HG03354 (cell line): Measurements from ENCODE around the gene STRBP.
A peak's percentile ranks its signal among the peaks of the same experiment; 100 is the strongest.
"Not testable (repeated sequence)": the region's sequence is repeated elsewhere in the genome, so short reads cannot be mapped to it uniquely, and the experiment has no call there.

Source experiments
- ATAC-seq: cut with Tn5 transposase; IDR thresholded peaks from one replicate; pipeline ENCODE4 v1.9.1; 2021; ENCODE audit warnings: mild to moderate bottlenecking; ENCODE audit not compliant: unreplicated experiment, poor library complexity, severe bottlenecking

Gene STRBP

DNA sequence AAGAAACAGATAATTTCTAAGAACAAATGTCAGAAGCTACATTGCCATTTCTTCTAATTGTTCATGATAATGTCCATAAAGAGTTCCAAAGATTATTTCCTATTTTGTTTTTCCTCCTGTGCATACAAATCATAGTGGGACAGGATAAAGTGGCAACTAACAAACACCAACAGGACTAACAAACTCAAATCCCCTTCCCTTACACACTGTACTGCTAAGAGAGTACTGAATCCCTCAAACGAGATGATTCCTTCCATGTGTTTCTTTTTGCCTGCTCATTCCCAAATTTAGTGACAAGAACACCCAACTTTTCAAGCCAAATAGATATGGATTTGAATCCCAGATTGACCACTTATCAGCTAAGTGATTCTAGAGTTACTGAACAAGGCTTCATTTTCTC, 15.2 kb downstream of the STRBP start:
- ATAC-seq: no peak

DNA sequence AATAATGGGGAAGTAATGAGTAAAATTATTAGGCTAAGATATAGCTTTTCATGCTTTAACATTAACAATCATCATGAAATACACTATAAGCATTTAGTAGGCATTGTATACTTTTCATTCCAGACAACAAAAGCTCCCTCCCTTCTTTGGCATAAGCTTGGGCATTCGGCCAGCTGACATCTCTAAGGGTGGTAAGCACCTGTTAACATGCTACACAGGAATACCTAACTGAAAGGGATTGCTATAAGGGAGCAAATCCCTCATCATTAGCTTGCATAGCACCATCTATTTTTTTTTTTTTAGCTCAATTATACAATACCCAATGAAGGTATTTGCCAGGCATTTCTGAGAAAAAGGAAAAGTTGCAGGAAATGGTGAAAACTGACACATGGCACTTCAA, 16.6 kb downstream of the STRBP start:
- ATAC-seq: no peak

GRCh38 chr9:123251324-123251723, 17.1 kb downstream of the STRBP start:
- no peak for ATAC-seq

DNA sequence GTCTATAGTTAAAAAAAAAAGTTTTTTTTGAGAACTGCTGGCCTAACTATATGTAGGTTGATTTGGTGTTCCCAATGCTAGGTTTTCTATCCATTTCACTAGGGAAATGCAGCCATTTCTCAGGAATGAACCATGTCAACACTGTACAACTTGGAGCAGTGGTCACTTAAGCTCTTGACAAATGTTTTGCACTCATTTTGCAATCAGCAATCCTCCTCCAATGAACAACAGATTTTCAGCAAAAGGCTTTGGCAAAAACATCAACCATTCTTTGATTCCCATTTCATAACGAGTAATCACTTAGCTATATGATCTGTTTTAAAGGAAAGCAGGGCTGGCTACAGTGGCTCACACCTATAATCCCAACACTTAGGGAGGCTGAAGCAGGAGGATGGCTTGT, 17.9 kb downstream of the STRBP start:
- ATAC-seq: no peak

DNA sequence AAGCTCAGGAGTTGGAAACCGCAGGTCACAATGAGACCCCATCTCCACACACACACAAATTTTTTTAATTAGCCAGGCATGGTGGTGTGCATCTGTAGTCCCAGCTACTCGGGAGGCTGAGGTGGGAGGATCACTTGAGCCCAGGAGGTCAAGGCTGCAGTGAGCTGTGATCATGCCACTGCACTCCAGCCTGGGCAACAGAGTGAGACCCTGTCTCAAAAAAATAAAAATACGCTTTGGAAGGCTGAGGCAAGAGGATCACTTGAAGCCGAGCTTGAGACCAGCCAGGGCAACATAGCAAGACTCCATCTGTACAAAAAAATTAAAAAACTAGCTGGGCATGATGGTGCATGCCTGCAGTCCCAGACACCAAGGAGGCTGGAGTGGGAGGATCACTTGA, 19.2 kb downstream of the STRBP start:
- ATAC-seq: not testable (repeated sequence)

GRCh38 chr9:123248630-123249029, 19.8 kb downstream of the STRBP start:
- ATAC-seq: no peak

DNA sequence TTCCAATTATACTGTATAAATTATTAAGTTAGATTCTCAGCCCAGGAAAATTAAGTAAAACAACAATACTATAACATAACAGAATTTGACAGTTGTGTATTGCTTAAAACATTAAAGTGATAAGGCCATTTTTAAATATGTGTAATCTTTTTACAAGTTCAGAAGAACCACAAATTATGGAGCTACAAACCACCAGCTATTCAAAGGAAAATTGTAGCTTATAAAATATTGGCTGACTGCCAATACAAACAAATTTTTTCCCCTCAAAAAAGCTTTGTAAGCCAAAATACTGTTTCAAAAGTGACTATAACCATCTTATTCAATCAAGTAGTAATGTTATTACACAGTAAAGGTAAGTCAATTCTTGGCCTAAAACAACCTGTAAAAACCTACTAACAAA, 21.9 kb downstream of the STRBP start:
- ATAC-seq: no peak

- ATAC-seq: no peak
These were observed 28.7 kb downstream of the STRBP start for GRCh38 chr9:123239726-123240125.

DNA sequence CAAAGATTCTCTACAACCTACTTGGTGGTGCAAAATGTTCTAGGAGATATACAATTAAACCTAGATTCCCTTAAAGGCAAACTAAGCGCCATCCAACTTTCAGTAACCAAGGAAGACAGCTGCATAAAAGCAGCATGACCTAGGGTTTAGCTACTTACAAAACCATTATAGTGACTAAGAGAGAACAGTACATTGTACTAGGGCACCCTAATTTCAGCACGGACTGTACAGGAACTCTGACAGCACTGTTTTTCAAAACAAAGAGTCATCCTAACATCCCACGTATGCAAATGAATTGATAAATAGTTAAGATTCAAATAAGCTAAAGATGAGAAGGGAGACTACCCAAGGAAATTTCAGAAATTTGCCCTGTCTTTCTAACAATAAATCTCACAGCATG, 30.0 kb downstream of the STRBP start:
- no peak for ATAC-seq

- no peak for ATAC-seq
These were observed 31.2 kb downstream of the STRBP start for GRCh38 chr9:123237220-123237619.

DNA sequence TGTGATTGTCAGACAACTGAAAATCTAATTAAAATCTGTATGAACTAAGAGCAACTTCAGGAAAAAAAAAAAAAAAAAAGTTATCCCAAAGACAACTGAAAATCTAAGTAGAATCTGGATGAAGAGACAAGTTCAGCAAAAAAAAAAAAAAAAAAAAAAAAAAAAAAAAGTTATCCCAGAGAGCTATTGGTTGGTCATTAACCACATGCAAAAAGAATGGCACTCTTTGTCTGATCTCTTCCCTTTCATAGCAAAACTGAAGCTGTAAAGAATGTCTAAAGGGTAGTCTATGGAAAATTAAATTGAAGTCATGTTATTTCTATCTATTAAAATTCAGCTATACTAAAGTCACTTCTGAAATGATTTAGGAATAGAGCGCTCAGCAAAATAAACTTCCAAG, 32.9 kb downstream of the STRBP start:
- ATAC-seq: no peak

GRCh38 chr9:123234853-123235252, 33.5 kb downstream of the STRBP start:
- peak; percentile 66 for ATAC-seq

DNA sequence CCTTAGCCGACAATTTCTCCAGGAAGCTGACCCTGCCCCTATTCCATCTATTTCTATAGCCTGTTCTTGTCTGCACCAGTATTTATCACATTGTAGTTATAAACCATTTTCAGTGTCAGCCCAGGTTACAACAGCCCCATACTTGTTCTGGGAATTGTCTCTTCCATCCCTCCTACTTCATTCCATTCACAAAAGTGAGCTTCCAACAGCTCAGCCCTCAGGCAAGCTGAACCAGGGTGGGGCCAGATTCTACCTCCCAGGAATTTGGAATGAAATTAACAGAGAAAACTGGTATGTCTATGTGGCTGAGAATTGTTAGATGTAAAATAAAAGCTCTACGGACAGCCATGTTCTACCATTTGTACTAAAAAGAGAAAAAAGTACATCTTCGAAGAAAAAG, 36.1 kb downstream of the STRBP start:
- ATAC-seq: no peak

GRCh38 chr9:123231421-123231820, 37.0 kb downstream of the STRBP start:
- ATAC-seq: no peak

DNA sequence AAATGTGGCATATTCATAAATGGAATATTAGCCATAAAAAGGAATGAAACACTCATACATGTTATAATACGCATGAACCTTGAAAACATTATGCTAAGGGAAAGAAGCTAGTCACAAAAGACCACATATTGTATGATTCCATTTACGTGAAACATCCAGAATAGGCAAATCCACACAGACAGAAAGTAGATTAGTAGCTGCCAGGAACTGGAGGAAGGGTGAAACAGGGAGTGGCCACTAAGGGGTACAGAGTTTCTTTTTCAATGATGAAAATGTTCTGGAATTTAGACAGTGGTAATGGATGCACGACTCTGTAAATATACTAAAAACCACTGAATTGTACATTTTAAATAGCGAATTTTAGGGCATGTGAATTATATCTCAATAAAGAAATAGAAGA, 39.4 kb downstream of the STRBP start:
- no peak for ATAC-seq

GRCh38 chr9:123225995-123226394, 42.4 kb downstream of the STRBP start:
- ATAC-seq: no peak

GRCh38 chr9:123225374-123225813, 43.0 kb downstream of the STRBP start:
- ATAC-seq: peak; percentile 92

GRCh38 chr9:123220127-123220526, 48.3 kb downstream of the STRBP start:
- ATAC-seq: no peak

GRCh38 chr9:123218831-123219230, 49.6 kb downstream of the STRBP start:
- no peak for ATAC-seq

DNA sequence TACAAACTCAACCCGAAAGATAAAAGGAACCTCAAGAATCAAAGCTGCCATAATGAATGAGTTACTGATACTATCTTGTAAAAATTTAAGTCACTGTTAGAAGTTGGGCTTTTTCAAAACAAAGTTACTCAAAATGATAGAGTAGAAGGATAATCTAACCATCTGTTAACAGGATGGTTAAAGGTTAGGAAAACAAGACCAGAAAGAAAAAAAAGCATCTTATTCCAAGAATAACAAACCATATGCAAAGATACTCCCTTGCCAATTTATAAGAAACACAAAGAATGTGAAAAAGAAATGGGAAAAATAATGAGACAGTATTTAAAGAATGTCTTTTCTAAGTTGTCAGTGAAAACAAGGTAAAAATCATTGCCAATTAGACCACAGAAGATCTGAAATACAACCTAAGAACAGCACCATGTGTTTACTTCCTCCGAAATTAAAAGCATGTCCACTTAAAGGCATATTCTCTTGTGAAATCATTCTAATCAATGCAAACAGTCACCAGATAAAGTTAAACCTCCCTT, 51.2 kb downstream of the STRBP start:
- ATAC-seq: no peak

- no peak for ATAC-seq
These were observed 52.1 kb downstream of the STRBP start for GRCh38 chr9:123216251-123216797.

GRCh38 chr9:123211081-123211480, 57.3 kb downstream of the STRBP start:
- no peak for ATAC-seq
